GM12872 (cell line): ENCODE measurements around the gene HIPK1.

Source experiments
- TF ChIP-seq, protein P1 (sequence below): IDR thresholded peaks from 3 replicates; pipeline ENCODE4 v1.5.1; 2011; ENCODE audit warnings: low read depth, mild to moderate bottlenecking, low read length, moderate library complexity; ENCODE audit not compliant: insufficient read depth

HIPK1 gene

DNA sequence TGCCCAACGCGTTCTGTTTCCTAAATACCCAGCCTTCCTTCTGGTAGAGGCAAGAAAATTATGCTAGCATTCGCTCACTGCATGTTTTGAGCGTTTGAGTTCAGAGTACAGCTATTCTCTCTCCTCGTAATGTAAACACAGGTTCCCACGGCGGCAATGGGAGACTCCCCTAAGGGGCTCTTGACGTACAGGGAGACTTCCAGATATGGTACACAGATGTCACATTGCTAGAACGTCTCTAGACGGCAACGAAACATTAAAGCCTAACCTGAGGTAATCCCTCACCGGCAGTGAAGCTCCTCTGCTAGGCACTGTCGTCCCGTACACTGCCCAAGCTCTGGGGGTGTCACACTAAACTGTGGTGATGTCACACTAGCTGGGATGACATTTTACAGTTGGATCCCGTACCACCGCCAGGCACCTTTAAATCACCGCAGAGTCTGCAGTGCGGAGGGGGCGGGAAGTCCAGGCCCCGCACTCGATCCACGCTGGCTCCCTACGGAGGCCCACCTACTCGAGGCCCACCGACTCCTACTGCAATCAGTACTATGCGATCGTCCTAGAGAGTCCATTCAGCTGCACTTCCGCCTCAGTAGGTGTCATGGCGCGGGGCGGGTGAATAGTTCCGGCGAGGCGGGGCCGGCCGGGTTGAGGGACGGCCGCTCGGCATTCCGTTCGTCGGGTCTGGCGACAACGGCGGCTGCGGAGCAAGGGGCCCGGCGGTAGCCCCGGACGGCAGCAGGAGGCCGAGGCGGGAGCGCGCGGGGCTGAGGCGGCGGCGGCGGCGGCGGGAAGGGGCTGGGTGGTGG is at the start of gene HIPK1:
Gene HIPK1, plus strand, starts transcription at position 384 of the 809 bp plus-strand sequence.
- TF ChIP-seq, protein P1, sequence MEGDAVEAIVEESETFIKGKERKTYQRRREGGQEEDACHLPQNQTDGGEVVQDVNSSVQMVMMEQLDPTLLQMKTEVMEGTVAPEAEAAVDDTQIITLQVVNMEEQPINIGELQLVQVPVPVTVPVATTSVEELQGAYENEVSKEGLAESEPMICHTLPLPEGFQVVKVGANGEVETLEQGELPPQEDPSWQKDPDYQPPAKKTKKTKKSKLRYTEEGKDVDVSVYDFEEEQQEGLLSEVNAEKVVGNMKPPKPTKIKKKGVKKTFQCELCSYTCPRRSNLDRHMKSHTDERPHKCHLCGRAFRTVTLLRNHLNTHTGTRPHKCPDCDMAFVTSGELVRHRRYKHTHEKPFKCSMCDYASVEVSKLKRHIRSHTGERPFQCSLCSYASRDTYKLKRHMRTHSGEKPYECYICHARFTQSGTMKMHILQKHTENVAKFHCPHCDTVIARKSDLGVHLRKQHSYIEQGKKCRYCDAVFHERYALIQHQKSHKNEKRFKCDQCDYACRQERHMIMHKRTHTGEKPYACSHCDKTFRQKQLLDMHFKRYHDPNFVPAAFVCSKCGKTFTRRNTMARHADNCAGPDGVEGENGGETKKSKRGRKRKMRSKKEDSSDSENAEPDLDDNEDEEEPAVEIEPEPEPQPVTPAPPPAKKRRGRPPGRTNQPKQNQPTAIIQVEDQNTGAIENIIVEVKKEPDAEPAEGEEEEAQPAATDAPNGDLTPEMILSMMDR, result no peak

- TF ChIP-seq, protein P1, result no peak
Measured at GRCh38 chr1:113879739-113880038, 49.4 kb upstream of the HIPK1 start.

GRCh38 chr1:113881661-113882060 is 47.5 kb upstream of the HIPK1 start:
- TF ChIP-seq, protein P1, result no peak

DNA sequence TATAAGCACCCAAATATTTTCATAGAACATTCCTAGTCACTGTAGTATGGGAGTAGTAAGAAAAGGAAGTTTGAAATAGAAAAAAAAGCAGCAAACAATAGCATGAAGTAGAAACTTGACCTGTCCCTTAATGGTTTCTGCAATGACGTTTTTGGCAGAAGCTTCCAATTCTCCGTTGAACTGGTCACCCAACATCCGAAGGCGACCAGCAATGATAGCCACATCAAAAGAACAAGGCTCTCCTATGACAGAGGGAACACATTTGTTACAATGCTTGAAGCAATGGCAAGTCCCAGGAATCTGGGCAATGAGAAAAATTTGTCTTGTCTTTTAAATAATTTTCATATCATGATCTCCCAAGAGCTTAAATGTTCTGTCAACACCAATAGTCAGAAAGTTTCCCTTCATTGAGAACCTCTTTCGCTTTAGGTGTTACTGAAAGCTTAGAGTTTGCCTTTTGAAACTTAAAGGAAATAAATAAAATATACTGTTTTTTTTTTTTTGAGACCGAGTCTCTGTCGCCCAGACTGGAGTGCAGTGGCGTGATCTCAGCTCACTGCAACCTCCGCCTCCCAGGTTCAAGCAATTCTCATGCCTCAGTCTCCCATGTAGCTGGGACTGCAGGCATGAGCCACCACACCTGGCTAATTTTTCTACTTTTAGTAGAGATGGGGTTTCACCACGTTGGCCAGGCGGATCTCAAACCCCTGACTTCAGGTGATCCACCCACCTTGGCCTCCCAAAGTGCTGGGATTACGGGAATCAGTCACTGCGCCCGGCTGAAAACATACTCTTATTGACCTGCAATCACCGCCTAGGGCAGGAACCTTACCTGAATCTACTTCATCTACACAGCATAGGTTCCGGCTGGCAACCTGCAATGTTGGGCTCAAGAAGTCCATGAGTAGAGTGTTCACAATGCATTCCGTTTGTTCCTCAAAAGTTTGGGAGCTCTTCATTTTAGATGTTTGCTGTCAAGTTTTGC is 42.4 kb upstream of the HIPK1 start:
- TF ChIP-seq, protein P1, result no peak

DNA sequence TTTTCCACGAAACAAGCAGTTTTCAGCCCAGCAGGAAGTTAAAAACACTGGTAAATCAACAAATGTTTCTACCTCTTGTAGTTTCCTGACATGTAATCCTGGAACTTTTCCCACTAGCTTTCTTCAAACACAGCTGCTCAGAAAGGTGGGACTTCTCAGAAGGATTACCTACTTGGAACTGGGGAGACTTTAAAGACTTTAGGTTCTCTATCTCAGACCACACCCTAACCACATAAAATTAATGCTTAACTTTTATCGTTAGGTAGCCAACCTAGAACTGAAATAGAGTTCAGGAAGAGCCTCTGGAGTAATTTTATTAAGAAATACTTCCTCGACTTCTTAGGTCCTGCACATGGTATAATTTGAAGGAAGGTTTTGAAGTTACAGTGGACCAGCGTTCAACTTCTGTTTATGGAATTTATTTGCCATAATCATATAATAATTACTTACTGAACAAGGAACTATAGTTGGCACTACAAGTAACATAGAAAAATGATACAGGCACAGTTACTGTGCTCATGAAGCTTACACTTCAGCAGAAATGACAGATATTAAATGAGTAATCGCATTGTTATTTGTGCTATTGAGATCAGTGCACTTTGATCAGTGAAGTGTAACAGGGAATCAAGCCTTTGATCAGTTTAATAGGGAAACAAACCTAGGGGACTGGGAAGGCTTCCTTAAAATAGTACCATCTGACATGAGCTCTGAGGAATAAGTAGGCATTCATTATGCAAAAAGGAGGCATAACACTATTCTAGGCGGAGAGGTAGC is 41.5 kb upstream of the HIPK1 start, which contains the start of gene BCL2L15:
Gene BCL2L15, minus strand, starts transcription at position 180 of the 774 bp plus-strand sequence. CDS start 206 bp downstream, outside the sequence.
- TF ChIP-seq, protein P1, result no peak

GRCh38 chr1:113890816-113891215 is 38.3 kb upstream of the HIPK1 start:
- TF ChIP-seq, protein P1, result no peak

DNA sequence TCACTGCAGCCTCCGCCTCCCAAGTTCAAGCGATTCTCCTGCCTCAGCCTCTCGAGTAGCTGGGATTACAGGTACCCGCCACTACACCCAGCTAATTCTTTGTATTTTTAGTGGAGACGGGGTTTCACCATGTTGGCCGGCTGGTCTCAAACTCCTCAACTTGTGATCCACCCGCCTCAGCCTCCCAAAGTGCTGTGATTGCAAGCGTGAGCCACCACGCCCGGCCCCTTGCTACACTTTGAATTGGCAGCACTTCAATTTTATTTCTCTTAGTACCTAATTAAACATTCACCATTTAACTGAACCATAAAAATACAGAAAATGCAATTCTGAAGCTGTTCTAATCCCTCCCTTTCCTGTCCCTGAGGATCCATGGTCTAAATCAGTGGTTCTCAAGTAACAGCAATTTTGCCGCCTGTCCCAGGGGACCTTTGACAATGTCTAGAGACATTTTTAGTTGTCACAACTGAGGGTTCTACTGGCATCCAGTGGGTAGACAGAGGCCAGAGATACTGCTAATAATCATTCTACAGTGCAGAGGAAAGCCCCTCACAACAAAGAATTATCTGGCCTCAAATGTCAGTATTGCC is 37.4 kb upstream of the HIPK1 start:
- TF ChIP-seq, protein P1, result no peak
